ENCODE results near the gene ALDH9A1.

- TF ChIP-seq CTCF (IDR thresholded peaks at IDR 0.05) (no peak), POLR2A (IDR thresholded peaks at IDR 0.05) (no peak), EP300 (IDR thresholded peaks at IDR 0.05) (no peak)
Observed at GRCh38 chr1:165647970-165648369, 50.4 kb downstream of the ALDH9A1 start.
